Mesodermal cell (in vitro differentiated cells): ENCODE results near the gene TIMP4.

Experiments used
- H3K27ac ChIP-seq: 2 replicates; pipeline ENCODE4 v1.7.0; 2013; ENCODE audit warnings: mild to moderate bottlenecking, low read depth, low read length, moderate library complexity; ENCODE audit not compliant: severe bottlenecking
- H3K36me3 ChIP-seq: 2 replicates; pipeline ENCODE4 v1.7.1; 2013; ENCODE audit warnings: mild to moderate bottlenecking, low read length, moderate library complexity; ENCODE audit not compliant: control insufficient read depth, insufficient read depth
- H3K4me1 ChIP-seq: one replicate; pipeline ENCODE4 v1.7.1; 2013; ENCODE audit warnings: mild to moderate bottlenecking, low read length; ENCODE audit not compliant: insufficient read depth, control insufficient read depth, poor library complexity, severe bottlenecking
- H3K4me3 ChIP-seq: 2 replicates; pipeline ENCODE4 v1.7.0; 2013; ENCODE audit warnings: low read length, control low read depth, mild to moderate bottlenecking; ENCODE audit not compliant: insufficient read depth, poor library complexity, severe bottlenecking; ENCODE audit errors: extremely low read depth
- H3K9me3 ChIP-seq: 2 replicates; pipeline ENCODE4 v1.7.1; 2013; ENCODE audit warnings: mild to moderate bottlenecking, low read length, moderate library complexity; ENCODE audit not compliant: control insufficient read depth
- WGBS, 2 experiments: methylation state at CpG; one replicate each; pipeline ENCODE4 v1.1.5; 2013; ENCODE audit warnings: missing lambda C conversion rate in 2 of 2; ENCODE audit not compliant: insufficient coverage in 2 of 2; 5-methylcytosine and 5-hydroxymethylcytosine counted together

The TIMP4 gene

GRCh38 chr3:12131351-12132090 lies 27.2 kb downstream of the TIMP4 start:
- Histone ChIP-seq H3K9me3 (no peaks in the 10 kb centered on the region), H3K27ac (no peak overlapping the region), H3K4me1 (peaks cover 16% of the 10 kb centered on the region), H3K4me3 (no peak overlapping the region), H3K36me3 (no peaks in the 10 kb centered on the region)
- WGBS, 2 experiments = 100% methylated on average over 2 of the region's 3 CpGs

GRCh38 chr3:12127391-12127790 lies 31.3 kb downstream of the TIMP4 start:
- Histone ChIP-seq H3K4me3 (no peak overlapping the region), H3K36me3 (no peaks in the 10 kb centered on the region), H3K4me1 (peaks cover under 1% of the 10 kb centered on the region), H3K9me3 (no peaks in the 10 kb centered on the region), H3K27ac (no peak overlapping the region)
- 86 to 100% methylated on average over 1 of the region's 1 CpG for WGBS, 2 experiments

- no peaks in the 10 kb centered on the region for H3K9me3 ChIP-seq
- no peak overlapping the region for H3K4me3 ChIP-seq
- no peaks in the 10 kb centered on the region for H3K4me1 ChIP-seq
- no peaks in the 10 kb centered on the region for H3K36me3 ChIP-seq
- H3K27ac ChIP-seq = no peak overlapping the region
- 80 to 88% methylated on average over 1 of the region's 1 CpG for WGBS, 2 experiments
Measured at GRCh38 chr3:12125772-12126171, 32.9 kb downstream of the TIMP4 start.

GRCh38 chr3:12121466-12121865 lies 37.2 kb downstream of the TIMP4 start:
- peaks cover 5% of the 10 kb centered on the region for H3K4me1 ChIP-seq

GRCh38 chr3:12120374-12121140 lies 38.2 kb downstream of the TIMP4 start:
- Histone ChIP-seq H3K27ac (no peak overlapping the region), H3K4me3 (no peak overlapping the region), H3K4me1 (peaks cover 11% of the 10 kb centered on the region), H3K9me3 (no peaks in the 10 kb centered on the region), H3K36me3 (no peaks in the 10 kb centered on the region)
- 88 to 90% methylated on average over 3 to 4 of the region's 5 CpGs for WGBS, 2 experiments

More at GRCh38 chr3:12121466-12121865, 37.2 kb downstream of the TIMP4 start:
- Histone ChIP-seq H3K27ac (no peak overlapping the region), H3K36me3 (no peaks in the 10 kb centered on the region), H3K4me3 (no peak overlapping the region), H3K9me3 (no peaks in the 10 kb centered on the region)

GRCh38 chr3:12117473-12117872 lies 41.2 kb downstream of the TIMP4 start:
- Histone ChIP-seq H3K36me3 (no peaks in the 10 kb centered on the region), H3K27ac (no peak overlapping the region)

GRCh38 chr3:12116870-12117269 lies 41.8 kb downstream of the TIMP4 start:
- no peak overlapping the region for H3K4me3 ChIP-seq
- H3K27ac ChIP-seq = no peak overlapping the region
- peaks cover 13% of the 10 kb centered on the region for H3K4me1 ChIP-seq
- no peaks in the 10 kb centered on the region for H3K9me3 ChIP-seq
- WGBS, 2 experiments = 89 to 94% methylated on average over 3 to 4 of the region's 4 CpGs
- H3K36me3 ChIP-seq = no peaks in the 10 kb centered on the region

More at GRCh38 chr3:12117473-12117872, 41.2 kb downstream of the TIMP4 start:
- no peak overlapping the region for H3K4me3 ChIP-seq
- H3K9me3 ChIP-seq = no peaks in the 10 kb centered on the region
- peaks cover 13% of the 10 kb centered on the region for H3K4me1 ChIP-seq

- H3K27ac ChIP-seq = no peak overlapping the region
- H3K4me1 ChIP-seq = peaks cover 13% of the 10 kb centered on the region
- WGBS, 2 experiments = 95 to 100% methylated on average over 2 to 3 of the region's 3 CpGs
- H3K36me3 ChIP-seq = no peaks in the 10 kb centered on the region
- peaks cover 3% of the 10 kb centered on the region for H3K9me3 ChIP-seq
- no peak overlapping the region for H3K4me3 ChIP-seq
Measured at GRCh38 chr3:12115849-12116248, 42.9 kb downstream of the TIMP4 start.

GRCh38 chr3:12115104-12115503 lies 43.6 kb downstream of the TIMP4 start:
- Histone ChIP-seq H3K4me3 (no peak overlapping the region), H3K9me3 (peaks cover 7% of the 10 kb centered on the region), H3K36me3 (no peaks in the 10 kb centered on the region), H3K4me1 (peaks cover 13% of the 10 kb centered on the region), H3K27ac (no peak overlapping the region)
- WGBS, 2 experiments = 85 to 100% methylated on average over 2 to 3 of the region's 3 CpGs

- Histone ChIP-seq H3K4me3 (no peak overlapping the region), H3K27ac (no peak overlapping the region), H3K9me3 (peaks cover 11% of the 10 kb centered on the region), H3K4me1 (peaks cover 13% of the 10 kb centered on the region), H3K36me3 (no peaks in the 10 kb centered on the region)
Measured at GRCh38 chr3:12114251-12114650, 44.5 kb downstream of the TIMP4 start.

GRCh38 chr3:12107071-12107713 lies 51.5 kb downstream of the TIMP4 start:
- Histone ChIP-seq H3K4me3 (no peak overlapping the region), H3K9me3 (peaks cover 11% of the 10 kb centered on the region), H3K27ac (no peak overlapping the region), H3K4me1 (no peaks in the 10 kb centered on the region), H3K36me3 (no peaks in the 10 kb centered on the region)
- 83 to 86% methylated on average over 7 of the region's 8 CpGs for WGBS, 2 experiments
